PC-3 (cell line): ENCODE data around the gene RAB20. TPM values are rescaled to one million over a fixed set of nuclear protein-coding genes. Genes with fewer than 3 reads are reported as not detected.
A peak's percentile ranks its signal among the peaks of the same experiment; 100 is the strongest.

ENCODE experiments used
- ATAC-seq: fragments of 200-7000 bp; cut with Tn5 transposase; 2 replicates; pipeline ENCODE4 v1.9.1; 2020; ENCODE audit warnings: mild to moderate bottlenecking, moderate library complexity
- BruUV-seq: library from RNA; stranded (reverse); fragments of 400-500 nt; replicated peaks from 2 replicates; lab custom pipeline; 2021; lab: Mats Ljungman, UMichigan
- CTCF ChIA-PET: fragments of 300-600 bp; sonication (Branson Sonifier 250); formaldehyde crosslinking; loops from one replicate; lab custom pipeline; 2022; ENCODE audit warnings: antibody characterized with exemption; lab: Charles Lee
- POLR2A ChIA-PET: fragments of 300-600 bp; sonication (Branson Sonifier 250); formaldehyde crosslinking; loops from one replicate; lab custom pipeline; 2022; ENCODE audit warnings: antibody characterized with exemption; ENCODE audit not compliant: unreplicated experiment; lab: Charles Lee
- DNase-seq: peaks from one replicate; pipeline ENCODE4 v3.0.0-alpha.2; 2015
- H2AFZ ChIP-seq: fragments of 300-600 bp; sonication (generic); 2 replicates; pipeline ENCODE4 v1.6.0; 2016; ENCODE audit warnings: antibody characterized with exemption, low read length
- H3F3A ChIP-seq: fragments of 300-600 bp; sonication (generic); one replicate; pipeline ENCODE4 v1.6.0; 2017; ENCODE audit warnings: antibody characterized with exemption, low read length, control low read depth, mild to moderate bottlenecking; ENCODE audit not compliant: unreplicated experiment
- H3K27ac ChIP-seq: fragments of 300-600 bp; sonication (generic); 2 replicates; pipeline ENCODE4 v1.5.1; 2016; ENCODE audit warnings: mild to moderate bottlenecking, low read length
- H3K27me3 ChIP-seq: fragments of 300-600 bp; sonication (generic); 2 replicates; pipeline ENCODE4 v1.6.1; 2016; ENCODE audit warnings: low read length, mixed read lengths
- H3K36me3 ChIP-seq: fragments of 300-600 bp; sonication (generic); 2 replicates; pipeline ENCODE4 v1.6.1; 2016; ENCODE audit warnings: low read depth, mixed run types, low read length, mixed read lengths
- H3K4me1 ChIP-seq: fragments of 300-600 bp; sonication (generic); 2 replicates; pipeline ENCODE4 v1.5.1; 2016; ENCODE audit warnings: low read length; ENCODE audit not compliant: insufficient read depth
- H3K4me2 ChIP-seq: fragments of 300-600 bp; sonication (generic); 2 replicates; pipeline ENCODE4 v1.6.0; 2016; ENCODE audit warnings: low read length
- H3K4me3 ChIP-seq: fragments of 300-600 bp; sonication (generic); 2 replicates; pipeline ENCODE4 v1.5.1; 2016; ENCODE audit warnings: mild to moderate bottlenecking, low read length, mixed read lengths
- H3K79me2 ChIP-seq: fragments of 300-600 bp; sonication (generic); 2 replicates; pipeline ENCODE4 v1.6.1; 2017; ENCODE audit warnings: low read length, mixed read lengths
- H3K9ac ChIP-seq: fragments of 300-600 bp; sonication (generic); 2 replicates; pipeline ENCODE4 v1.6.0; 2016; ENCODE audit warnings: mild to moderate bottlenecking, low read length
- H3K9me2 ChIP-seq: fragments of 300-600 bp; sonication (generic); replicated peaks from 2 replicates; pipeline ENCODE4 v1.6.1; 2016; ENCODE audit warnings: mixed run types, low read length, mixed read lengths
- H3K9me3 ChIP-seq: fragments of 300-600 bp; sonication (generic); 2 replicates; pipeline ENCODE4 v1.6.1; 2016; ENCODE audit warnings: low read length, mixed read lengths
- H4K20me1 ChIP-seq: fragments of 300-600 bp; sonication (generic); 2 replicates; pipeline ENCODE4 v1.6.1; 2016; ENCODE audit warnings: low read length, mixed read lengths
- EZH2 ChIP-seq: fragments of 300-600 bp; sonication (generic); IDR thresholded peaks from one replicate; pipeline ENCODE4 v1.6.1; 2017; ENCODE audit warnings: antibody characterized with exemption, mild to moderate bottlenecking, low read length; ENCODE audit not compliant: unreplicated experiment
- EZH2phosphoT487 ChIP-seq: fragments of 300-600 bp; sonication (generic); IDR thresholded peaks from 2 replicates; pipeline ENCODE4 v1.6.1; 2018; ENCODE audit warnings: mild to moderate bottlenecking, antibody characterized with exemption, low read length, borderline replicate concordance
- intact Hi-C: fragments of 100-400 bp; cut with micrococcal nuclease; formaldehyde crosslinking; loops from 2 replicates; pipeline ENCODE4 v1.9.0; 2023
- total RNA-seq: library from RNA; depleted of rRNA; stranded (reverse); fragments of >200 nt; gene quantifications from 2 replicates; pipeline ENCODE4 v1.2.3, GENCODE V29; 2014
- TF ChIP-seq, protein P1 (sequence below): fragments of 300-600 bp; sonication (generic); conservative IDR thresholded peaks from 2 replicates; pipeline ENCODE4 v1.5.1; 2017; ENCODE audit warnings: antibody characterized with exemption, low read depth, mild to moderate bottlenecking, low read length

The RAB20 gene
- total RNA-seq, 1 experiment from 2014 or later = 22.9 TPM

DNA sequence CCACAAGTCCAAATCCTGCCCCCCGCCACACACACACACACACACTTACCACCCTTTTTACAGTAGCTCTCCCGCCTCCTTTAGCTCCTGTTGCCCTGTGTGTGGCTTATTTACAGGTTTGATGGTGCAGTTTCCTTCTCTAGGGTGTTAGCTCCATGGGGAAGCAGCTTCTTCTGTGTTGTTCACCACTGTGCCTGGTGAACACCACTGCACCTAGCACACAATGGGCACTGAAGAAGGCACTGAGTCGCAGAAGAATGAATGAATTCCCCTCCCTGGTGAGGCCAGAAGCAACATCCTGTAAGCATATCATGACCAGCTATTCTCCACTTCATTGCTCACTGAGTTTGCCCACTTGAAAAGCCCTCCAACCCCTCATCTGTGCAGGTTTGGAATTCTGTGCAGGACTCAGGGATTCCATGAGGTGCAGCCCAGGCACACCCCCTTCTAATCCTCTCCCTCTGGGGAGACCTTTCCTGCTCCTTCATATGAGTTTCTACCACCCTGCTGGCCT is 3.0 kb upstream of the RAB20 start:
- Histone ChIP-seq H3K4me3 (no peak overlapping the region), H4K20me1 (no peaks in the 10 kb centered on the region), H3K27me3 (no peaks in the 10 kb centered on the region), H3K36me3 (no peaks in the 10 kb centered on the region), H3K4me1 (peaks cover 18% of the 10 kb centered on the region), H3F3A (no peaks in the 10 kb centered on the region), H3K9ac (no peak overlapping the region), H3K9me2 (no peaks in the 10 kb centered on the region), H3K9me3 (no peaks in the 10 kb centered on the region), H2AFZ (no peak overlapping the region), H3K79me2 (peaks cover 29% of the 10 kb centered on the region), H3K27ac (no peak overlapping the region), H3K4me2 (0 out of 2 replicates have a peak overlapping the region, but pooled peaks have one; percentile 26)
- POLR2A ChIA-PET = no interaction called here
- TF ChIP-seq EZH2 (no peak), EZH2phosphoT487 (no peak)
- TF ChIP-seq, protein P1, sequence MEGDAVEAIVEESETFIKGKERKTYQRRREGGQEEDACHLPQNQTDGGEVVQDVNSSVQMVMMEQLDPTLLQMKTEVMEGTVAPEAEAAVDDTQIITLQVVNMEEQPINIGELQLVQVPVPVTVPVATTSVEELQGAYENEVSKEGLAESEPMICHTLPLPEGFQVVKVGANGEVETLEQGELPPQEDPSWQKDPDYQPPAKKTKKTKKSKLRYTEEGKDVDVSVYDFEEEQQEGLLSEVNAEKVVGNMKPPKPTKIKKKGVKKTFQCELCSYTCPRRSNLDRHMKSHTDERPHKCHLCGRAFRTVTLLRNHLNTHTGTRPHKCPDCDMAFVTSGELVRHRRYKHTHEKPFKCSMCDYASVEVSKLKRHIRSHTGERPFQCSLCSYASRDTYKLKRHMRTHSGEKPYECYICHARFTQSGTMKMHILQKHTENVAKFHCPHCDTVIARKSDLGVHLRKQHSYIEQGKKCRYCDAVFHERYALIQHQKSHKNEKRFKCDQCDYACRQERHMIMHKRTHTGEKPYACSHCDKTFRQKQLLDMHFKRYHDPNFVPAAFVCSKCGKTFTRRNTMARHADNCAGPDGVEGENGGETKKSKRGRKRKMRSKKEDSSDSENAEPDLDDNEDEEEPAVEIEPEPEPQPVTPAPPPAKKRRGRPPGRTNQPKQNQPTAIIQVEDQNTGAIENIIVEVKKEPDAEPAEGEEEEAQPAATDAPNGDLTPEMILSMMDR = no peak
- BruUV-seq = no TSS peak
- DNase-seq (no peak), ATAC-seq (no peak)
- CTCF ChIA-PET = no interaction called here
- intact Hi-C loops = loop anchor here (5.0 kb wide), 1 partner anchor 107 kb away; no protein-coding TSS in a partner anchor

DNA sequence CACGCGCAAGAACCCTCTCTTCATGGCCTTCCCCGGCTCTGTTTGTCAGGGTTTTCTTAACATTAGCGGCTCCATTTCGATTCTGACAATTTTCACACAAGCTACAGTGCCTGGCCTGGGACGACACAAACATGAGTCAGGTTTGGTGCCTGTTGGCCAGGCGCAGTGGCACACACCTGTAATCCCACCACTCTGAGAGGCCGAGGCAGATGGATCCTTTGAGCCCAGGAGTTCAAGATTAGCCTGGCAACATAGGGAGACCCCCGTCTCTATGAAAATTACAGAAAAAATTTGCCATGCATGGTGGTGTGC is 1.9 kb upstream of the RAB20 start:
- H3F3A ChIP-seq = no peaks in the 10 kb centered on the region
- ATAC-seq (no peak), DNase-seq (no peak)
- TF ChIP-seq EZH2 = no peak
- no peak for TF ChIP-seq EZH2phosphoT487
- TF ChIP-seq, protein P1 = no peak
- CTCF ChIA-PET = no interaction called here
- peaks cover 40% of the 10 kb centered on the region for H3K79me2 ChIP-seq
- no peaks in the 10 kb centered on the region for H3K9me2 ChIP-seq
- H3K9me3 ChIP-seq = no peaks in the 10 kb centered on the region
- no peak overlapping the region for H2AFZ ChIP-seq
- POLR2A ChIA-PET = no interaction called here
- no peak overlapping the region for H3K27ac ChIP-seq
- no peak overlapping the region for H3K4me3 ChIP-seq
- H4K20me1 ChIP-seq = no peaks in the 10 kb centered on the region
- peaks cover 25% of the 10 kb centered on the region for H3K4me1 ChIP-seq
- intact Hi-C loops = loop anchor here (5.0 kb wide), 1 partner anchor 106 kb away; no protein-coding TSS in a partner anchor
- H3K4me2 ChIP-seq = no peak overlapping the region
- H3K36me3 ChIP-seq = no peaks in the 10 kb centered on the region
- BruUV-seq = no TSS peak
- no peak overlapping the region for H3K9ac ChIP-seq
- H3K27me3 ChIP-seq = no peaks in the 10 kb centered on the region

DNA sequence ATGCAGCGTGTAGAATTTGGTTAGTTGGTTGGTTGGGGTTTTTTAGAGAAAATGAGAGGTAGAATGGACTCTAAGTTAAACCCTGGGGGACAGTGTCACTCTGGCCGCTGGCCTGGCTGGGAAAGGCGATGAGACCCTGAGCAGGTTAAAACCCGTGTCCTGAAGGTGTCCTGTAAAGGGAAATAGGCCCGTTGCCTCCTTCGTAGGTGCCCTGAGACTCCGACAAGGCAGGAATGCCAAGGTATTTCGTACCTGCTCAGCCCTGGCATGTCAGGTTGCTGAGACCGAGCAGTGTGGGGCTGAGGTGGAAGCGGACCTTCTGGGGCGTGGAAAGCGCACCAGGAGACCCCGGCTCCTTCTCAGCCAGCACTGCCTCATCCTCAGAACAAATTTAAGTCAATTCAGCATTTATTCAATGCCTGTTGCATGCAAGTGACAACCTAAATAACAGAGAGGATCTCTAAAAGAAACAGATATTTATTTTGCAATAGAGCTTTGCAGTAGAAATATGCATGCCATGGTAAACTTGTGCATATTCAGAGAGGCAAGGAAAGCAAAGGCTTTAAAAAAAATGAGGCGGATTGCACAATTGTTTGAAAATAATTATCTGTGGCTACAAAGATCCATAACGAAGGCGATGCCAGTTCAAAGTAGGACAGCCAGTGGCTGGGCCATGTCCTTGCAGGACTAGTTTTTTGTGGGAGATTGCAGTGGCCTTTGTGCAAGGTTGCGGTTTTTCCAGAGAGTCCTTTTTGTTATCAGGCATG is 1.4 kb upstream of the RAB20 start:
- peak overlapping the region; percentile 88 for H3K4me2 ChIP-seq
- H2AFZ ChIP-seq = peak overlapping the region; percentile 99; the same call in 1 of the 2 replicates
- TF ChIP-seq, protein P1 = no peak
- TF ChIP-seq EZH2 (no peak), EZH2phosphoT487 (no peak)
- H3K9me3 ChIP-seq = no peaks in the 10 kb centered on the region
- peaks cover 25% of the 10 kb centered on the region for H3K4me1 ChIP-seq
- no peaks in the 10 kb centered on the region for H4K20me1 ChIP-seq
- H3K27me3 ChIP-seq = no peaks in the 10 kb centered on the region
- intact Hi-C loops = loop anchor here (5.0 kb wide), 1 partner anchor 106 kb away; no protein-coding TSS in a partner anchor
- H3F3A ChIP-seq = no peaks in the 10 kb centered on the region
- CTCF ChIA-PET = no interaction called here
- POLR2A ChIA-PET = no interaction called here
- 0 out of 2 replicates have a peak overlapping the region, but pooled peaks have one; percentile 64 for H3K9ac ChIP-seq
- no peak for DNase-seq
- peaks cover 45% of the 10 kb centered on the region for H3K79me2 ChIP-seq
- H3K4me3 ChIP-seq = peak overlapping the region; percentile 98
- no peaks in the 10 kb centered on the region for H3K36me3 ChIP-seq
- BruUV-seq = no TSS peak
- no peak overlapping the region for H3K27ac ChIP-seq
- no peak for ATAC-seq
- no peaks in the 10 kb centered on the region for H3K9me2 ChIP-seq
